ENCODE results near the gene SARDH.
A peak's percentile ranks its signal among the peaks of the same experiment; 100 is the strongest.

SARDH gene

DNA sequence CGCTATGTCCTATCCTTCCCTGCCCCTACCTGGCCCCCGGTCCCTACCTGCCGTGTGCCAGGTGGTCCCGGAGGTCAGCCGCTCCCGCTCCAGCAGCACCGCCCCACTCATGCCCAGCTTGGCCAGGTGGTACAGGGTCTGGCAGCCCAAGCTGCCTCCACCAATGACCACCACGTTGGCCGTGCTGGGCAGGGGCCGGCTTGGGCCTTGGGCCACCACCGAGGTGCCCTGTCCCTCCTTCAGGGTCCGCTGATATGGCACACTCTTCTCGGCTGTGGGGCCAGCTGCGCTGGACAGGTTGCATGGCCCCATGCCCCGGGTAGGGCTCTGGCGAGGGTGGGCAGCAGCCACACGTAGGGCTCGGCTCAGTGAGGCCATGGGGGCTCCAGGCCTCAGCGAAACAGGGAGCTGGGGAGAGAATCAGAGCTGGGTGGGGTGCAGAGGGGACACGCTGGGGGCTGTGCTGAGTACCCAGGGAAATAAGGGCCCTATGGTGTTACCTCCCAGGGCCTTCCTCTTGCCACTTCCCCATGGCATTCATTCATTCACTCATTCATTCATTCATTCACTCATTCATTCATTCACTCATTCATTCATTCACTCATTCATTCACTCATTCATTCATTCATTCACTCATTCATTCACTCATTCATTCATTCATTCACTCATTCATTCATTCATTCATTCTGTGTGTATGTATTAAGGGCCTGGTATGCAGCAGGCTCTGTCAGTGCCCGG lies 4.2 kb downstream of the SARDH start:
- DNase-seq (ENCODE audit: low read depth in 2 of 2), result no peak

DNA sequence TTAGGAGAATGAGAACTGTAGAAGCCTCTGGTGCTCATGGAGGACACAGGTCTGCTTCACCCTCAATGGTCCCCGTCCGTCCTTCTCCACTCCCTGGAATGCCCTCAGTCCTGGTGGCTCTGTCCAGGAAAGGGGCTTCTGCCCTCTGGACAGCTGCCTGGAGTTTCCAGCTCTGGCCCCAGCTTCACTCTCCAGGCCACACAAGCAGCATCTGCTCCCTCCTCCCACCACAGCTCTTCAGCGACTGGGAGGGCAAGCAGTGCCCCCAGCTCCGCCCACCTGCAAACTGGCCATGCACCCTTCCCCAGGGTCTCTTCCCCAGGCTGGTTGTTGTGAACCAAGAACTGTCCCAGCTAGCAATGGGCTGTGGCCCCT lies 4.7 kb downstream of the SARDH start:
- DNase-seq (ENCODE audit: low read depth in 2 of 2), result no peak

DNA sequence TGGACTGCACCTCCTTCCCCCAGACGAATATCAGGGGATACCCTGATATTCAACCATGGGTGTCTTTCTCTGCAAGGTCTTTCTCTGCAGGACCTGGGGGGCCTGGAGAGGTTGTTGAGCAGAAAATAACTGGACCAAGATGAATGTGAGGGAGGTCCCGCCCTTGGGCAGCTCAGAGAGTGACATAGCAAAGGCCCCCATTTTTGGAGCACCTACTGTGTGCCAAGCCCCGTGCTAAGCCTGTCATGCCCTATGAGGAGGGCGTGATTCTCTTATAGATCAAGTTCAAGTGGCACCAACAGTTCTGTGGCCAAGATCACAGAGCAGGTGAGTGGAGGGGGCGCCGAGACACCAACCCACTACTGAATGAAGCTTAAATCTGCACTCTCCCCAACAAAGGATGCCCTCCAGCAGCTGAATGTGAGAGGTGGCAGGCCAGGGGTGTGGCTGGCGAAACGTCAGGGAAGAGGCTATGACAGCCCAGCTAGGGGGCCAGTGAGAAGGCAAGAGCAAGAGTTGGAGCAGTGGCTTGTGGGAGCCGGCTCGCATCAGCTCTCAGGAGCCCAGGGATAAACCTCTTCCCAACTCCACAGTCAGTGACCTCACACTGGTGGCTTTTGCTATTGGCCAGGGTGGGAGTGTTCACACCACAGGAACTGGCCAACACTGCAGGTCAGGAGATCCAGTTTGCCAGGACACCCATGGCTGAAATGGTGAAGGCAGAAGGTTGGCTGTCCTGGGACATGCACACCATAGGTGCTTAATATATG lies 5.3 kb downstream of the SARDH start:
- no peak for DNase-seq (ENCODE audit: low read depth in 2 of 2)

DNA sequence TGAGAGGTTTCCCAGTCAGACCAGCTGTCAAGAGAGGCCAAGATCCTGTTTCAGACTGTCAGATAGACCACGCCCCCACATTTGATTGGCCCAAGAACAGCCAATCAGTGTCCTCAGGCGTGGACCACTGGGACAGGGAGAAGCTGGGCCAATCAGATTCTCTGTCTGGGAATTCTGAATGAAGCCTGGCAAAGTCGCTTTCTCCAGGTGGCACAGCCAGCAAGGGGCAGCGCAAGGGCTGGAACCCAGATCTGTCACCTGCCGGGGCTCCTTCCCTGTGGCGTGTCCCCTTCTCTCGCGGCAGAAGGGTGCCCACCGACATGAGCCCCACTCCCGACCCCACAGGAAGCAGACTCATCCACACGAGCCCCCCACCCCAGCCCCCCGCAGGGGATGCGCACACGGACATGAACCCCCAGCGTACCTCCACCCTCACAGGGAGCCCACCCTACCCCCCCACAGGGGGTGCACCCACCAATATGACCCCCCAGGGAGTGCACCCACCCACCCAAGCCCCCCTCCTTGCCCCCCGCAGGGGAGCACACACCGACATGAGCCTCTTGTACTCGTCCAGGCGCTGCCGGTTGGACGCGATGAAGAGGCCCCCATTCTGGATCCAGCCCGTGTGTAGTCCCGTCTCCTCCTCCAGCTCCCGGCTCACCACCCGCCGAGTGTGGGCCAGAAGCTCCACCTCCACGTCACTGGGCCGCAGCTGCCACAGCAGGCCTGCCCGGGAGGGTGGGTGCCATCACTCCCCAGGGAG lies 6.1 kb downstream of the SARDH start:
- no peak for DNase-seq (ENCODE audit: low read depth in 2 of 2)

DNA sequence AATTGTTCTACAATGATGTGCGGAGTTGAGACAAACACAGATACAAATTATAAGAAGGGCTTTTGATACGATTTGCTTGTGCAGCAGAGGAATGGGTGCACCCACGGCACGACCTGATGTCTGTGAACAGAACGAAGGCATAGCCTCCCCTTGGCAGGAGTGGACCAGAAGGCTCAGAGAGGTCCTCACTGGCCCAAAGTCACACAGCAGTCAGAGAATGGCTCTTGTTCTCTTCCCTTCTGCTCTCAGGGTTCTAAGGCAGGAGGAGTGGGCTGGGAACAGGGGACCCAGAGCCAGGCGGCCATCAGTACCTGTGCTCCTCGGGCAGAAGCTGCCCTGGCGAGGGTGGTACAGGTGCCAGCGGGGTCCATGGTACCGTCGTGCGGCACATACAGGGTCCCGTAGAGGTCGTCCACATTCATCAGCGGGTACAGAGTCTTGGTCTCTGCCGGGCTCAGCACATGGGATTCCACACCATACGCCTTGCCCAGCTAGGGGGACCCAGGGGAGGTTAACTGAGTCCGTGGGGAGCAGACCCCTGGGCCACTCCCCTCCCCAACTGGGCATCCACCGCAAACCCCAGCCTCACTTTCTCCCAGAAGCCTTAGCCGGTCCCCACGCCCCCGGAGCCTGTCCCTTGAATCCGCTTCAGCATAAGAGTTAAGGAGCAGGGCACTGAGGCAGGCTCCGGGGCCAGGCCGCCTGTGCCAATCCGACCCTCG lies 7.0 kb downstream of the SARDH start:
- no peak for DNase-seq (ENCODE audit: low read depth in 2 of 2)

DNA sequence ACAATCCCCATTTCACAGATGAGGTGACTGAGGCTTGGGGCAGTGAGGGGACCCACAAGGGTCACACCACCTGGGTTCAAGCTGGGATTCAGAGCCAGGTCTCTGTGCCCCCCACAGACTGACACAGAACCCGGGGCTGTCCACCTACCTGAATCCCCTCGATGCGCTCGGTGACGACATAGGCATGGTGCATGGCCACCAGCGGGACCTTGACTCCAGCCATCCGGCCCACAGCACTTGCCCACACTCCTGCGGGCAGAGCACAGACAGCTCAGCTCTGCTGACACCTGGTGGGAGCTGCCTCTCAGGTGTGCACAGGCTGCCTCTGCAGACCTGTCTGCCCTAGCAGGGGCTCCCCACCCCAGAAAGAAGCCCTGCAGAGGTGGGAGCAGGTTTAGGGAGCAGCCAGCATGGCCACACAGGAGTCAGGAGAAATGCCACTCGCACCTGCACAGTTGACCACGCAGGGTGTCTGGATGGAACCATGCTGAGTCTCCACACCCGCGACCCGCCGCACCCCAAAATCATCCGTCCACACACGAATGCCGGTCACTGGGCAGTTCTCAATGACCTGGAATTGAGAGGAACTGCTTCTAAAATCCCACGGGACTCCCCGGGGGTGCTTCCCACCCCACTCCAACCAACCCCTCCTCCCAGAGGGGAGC lies 8.4 kb downstream of the SARDH start:
- no peak for DNase-seq (ENCODE audit: low read depth in 2 of 2)

DNA sequence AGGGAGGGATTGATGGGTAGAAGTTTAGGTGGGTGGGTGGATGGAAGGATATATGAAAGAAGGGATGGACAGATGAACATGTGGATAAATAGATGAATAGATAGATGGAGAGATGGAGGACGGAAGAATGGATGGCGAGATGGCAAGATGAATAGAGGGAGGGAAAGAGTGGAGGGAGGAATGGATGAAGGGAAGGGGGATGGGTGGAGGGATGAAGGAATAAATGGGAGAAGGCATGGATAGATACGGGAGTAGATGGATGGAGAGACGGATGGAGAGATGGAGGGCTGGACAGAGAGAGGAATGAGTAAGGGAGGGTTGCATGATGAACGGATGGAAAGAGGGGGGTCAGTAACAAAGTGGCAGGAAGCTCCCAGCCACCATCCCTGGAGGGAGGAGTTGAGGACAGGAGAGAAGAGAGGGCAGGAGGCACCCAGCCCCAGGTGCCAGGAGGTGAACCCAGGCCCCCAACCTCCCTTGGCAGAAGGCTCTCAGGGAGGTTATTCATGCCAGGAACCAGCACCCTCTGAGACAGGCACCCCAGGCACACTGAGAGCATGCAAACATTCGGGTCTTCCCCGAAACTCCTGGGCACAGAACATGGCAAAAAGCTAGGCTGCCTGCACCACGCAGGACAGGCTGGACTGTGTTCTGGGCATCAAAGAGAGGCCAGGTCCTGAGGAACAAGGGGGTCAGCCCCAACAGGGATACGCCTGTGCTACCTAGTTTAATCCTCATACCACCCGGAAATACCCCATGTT lies 9.1 kb downstream of the SARDH start:
- DNase-seq (ENCODE audit: low read depth in 2 of 2), result no peak

DNA sequence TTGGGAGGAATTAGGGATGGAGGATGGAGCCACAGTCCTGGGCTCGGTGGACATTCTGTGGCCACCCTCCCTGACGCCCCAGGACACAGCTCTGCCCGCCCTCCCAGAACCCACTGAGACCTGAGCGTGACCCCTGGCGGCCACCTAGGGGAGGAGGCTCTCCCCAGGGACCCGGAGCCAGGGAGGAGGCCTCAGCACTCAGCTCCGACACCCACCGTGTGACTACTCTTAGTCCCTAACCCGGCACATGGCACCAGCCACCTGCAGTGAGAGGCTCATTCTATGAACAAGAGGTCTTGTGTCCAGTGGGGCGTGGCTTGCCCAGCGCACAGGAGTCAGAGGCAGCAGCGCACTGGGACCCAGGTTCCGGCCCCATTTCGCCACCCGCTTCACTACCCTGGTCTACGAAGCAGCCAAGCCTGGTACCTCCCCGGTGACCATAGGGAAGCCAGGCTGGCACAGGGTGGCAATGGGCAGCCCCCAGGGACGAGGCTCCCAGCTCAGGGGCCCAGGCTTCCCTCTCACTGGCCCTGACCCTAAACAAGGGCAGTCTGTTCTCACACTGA lies 10.2 kb downstream of the SARDH start:
- no peak for DNase-seq (ENCODE audit: low read depth in 2 of 2)

DNA sequence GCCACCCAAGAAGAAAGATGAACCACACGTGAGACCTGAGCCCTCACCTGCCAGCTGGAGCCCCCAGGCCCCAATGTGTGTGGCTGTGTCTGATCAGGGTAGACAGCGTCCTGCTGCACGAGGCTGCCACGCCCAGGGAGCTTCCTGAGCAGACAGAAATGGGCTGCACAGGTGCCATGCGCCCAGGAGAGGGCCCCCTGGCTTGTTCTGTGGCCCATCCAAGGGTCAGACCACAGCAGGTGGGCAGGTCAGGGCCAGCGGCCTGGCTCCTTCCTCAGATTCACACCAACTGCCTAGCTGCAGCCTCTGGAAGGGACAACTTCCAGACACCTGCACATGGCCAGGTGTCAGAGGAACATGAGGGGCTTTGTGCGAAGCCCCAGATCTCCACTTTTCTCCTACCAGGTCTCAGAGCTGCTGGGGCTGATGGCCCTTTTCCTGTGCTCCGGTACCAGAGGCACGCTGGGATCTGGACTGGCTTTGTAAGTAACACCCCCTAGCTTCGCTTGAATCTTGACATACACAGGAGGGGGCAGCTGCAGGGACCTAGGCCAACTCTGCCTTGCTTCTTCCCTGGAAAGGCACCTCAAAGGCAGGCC lies 10.8 kb downstream of the SARDH start:
- no peak for DNase-seq (ENCODE audit: low read depth in 2 of 2)

DNA sequence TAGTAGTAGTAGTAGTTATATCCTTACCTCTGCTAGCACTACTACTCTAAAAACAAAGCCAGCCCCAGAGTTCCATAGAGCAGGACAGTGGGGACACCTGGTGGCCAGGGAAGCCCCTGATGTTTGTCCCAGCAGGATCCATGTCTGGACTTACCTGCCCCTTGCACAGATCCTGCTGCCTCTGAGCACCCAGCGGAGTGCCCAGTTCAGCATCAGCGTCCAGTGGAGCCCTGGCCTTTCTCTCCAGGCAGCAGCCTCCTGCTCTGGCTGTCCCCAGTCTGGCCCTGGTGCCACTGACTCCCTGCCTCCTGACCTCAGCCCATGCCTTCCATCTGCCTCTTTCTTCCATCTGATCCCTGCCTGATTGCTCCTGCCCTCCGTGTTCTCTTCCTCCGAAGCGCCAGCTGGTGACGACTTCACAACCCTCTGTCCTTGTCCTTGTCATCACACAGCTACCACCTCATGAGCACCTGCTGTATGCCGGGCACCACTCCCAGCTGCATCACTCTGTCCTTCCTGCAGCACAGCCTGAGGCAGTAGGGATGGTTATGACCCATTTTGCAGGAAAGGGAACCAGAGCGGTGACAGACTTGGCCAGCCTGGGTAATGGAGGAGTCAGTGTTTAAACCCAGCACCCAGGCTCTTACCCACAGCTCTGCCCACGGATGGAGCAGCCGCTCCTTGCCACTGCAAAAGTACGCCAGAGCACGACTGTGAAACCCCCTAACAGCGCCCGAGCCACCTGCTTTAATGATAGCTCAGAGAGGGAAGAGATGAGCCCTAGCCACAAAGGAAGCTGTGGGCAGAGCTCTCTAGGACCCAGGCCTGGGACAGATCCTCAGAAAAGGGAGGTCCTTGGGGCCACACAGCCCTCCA lies 11.5 kb downstream of the SARDH start:
- peak in 1 of 2 donors; percentile 41 for DNase-seq (ENCODE audit: low read depth in 2 of 2)

DNA sequence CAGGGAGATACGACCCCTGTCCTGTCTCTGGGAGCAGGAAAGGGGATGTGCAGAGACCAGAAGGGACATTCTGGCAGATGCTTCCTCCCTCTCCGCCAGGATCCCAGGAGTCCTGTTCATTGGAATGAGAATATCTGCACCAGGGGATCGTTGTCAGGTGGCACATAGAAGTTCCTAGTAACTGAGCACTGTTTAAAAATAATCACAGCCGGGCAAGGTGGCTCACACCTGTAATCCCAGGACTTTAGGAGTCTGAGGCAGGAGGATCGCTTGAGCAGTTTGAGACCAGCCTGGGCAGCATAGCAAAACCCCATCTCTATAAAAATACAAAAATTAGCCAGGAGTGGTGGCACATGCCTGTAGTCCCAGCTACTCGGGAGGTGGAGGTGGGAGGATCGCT lies 12.3 kb downstream of the SARDH start:
- DNase-seq (ENCODE audit: low read depth in 2 of 2), result no peak

DNA sequence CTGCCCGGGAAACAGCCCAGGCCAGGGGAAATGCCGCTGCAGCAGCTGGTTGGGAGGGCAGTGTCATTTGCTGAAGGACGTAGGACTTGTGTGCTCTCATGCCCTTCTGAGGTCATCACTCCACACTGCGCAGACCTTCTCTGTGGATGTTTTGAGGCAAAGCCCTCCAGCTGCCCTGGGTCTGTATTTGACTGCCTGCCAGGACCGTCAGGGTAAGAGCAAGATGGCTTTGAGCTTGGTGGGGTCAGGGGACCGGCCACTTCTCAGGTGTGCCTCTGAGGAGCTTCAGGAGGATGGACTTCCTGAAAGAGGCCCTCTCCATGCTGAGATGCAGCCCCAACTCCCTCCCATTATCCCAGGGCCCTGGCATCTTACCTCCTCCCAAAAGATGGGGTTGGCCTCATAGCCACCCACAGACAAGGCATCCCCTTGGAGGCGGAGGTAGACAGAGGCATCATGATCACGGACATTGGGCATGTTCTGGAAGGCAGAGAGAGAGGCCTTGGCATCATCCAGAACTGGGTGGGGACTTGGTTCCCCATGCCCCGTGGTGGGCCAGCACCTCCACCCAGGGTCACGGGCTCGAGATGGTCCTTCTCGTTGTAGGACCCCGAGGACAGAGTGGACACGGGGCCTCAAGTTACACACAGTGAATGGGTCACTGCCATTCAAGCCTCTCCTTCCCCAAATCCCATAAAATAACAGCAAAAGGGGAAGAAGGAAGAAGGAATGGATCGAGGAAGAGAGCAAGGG lies 19.4 kb downstream of the SARDH start:
- no peak for DNase-seq (ENCODE audit: low read depth in 2 of 2)

DNA sequence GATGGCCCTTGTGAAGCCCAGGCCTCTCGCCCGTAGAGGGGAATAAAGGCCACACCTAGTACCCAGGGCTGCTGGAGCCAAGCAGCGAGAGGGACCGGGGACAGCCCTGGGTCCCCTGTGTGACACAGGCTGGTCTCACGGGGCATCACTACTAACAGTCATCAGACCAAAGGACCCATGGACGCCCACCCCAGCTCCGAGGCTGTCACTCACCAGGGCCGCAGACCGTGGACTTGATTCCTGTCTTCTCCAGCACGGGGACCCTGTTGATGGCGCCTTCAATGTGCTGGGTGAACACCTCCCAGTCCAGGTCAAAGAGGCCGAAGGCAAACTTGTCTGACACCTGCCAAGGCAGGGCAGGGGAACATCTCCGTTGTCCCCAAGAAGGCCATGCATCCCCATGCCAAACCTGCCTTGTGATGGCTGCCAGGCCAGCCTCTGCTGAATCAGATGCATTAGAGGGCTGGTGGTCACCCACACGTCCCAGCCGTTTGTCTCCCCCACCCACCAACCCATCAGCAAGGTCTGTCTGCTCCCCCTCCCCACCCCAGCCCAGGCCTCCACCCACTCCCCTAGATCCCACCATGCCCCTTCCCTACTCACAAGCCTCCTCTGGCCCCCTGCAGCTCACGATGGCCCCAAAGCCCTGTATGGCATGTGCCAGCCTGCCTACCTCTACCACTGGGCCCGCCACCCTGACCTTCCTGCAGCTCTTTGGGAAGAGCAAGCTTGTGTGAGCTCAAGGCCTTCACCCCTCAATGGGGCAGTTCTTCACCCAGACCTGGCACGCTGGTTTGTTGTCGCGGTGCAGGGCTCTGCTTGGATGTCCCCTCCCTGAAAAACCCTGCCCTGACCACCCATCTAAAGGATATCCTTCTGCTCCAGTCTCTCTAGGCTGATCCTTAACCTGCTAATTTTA lies 20.8 kb downstream of the SARDH start:
- DNase-seq (ENCODE audit: low read depth in 2 of 2), result no peak

DNA sequence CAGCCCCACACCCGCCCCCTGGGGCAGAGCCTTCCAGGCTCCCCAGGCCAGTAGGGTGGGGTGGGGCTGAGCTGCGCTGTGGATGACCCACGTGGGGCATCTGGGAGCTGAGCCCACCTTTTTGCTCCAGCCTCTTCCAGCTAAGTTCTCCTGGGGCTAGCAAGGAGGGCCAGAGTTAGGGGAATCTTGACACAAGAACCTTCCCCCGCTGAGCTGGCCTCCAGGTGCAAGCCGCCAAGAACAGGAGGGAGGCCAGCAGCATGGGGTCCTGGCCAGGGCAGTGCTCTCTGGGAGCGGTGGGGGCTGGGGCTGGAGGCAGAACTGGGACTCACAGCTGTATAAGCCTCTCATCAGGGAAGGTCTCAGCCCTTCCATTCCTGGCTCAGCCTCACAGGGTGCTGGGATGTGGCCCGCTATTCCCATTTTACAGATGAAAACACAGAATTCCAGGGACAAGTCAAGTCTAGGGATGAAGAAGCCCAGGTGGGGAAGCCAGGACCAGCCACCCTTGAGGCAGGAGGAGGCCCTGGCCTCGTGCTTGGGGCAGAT lies 21.5 kb downstream of the SARDH start:
- no peak for DNase-seq (ENCODE audit: low read depth in 2 of 2)

DNA sequence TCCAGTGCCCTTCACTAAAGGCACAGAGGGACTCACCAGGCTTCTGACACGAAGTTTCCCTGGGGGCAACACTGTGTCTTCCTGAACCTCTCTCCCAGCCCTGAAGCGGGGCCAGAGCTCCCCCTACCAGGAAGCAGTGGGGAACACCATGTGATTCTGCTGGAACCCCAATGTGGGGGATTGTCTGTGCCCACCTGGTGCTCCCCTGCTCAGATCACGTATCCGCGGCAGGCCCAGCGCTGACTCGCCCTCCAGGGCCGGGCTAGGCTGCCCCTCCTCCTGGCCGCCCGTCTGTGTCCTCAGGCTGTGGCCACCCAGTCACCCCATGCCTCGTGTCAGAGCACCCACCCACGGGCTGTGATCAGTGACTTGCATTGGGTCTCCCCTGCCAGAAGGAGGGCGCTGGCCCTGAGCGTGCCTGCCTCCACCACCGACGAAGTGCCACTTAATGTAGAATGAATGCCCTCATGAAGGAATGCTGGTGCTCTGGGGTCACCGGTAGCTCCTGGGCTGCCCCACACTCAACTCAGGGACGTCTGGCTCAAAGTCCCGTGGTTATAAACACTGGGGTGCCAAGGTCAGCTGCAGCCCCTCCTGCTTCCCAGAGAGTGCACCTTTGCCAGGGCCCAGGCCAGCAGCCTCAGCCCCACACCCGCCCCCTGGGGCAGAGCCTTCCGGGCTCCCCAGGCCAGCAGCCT lies 22.1 kb downstream of the SARDH start:
- no peak for DNase-seq (ENCODE audit: low read depth in 2 of 2)

DNA sequence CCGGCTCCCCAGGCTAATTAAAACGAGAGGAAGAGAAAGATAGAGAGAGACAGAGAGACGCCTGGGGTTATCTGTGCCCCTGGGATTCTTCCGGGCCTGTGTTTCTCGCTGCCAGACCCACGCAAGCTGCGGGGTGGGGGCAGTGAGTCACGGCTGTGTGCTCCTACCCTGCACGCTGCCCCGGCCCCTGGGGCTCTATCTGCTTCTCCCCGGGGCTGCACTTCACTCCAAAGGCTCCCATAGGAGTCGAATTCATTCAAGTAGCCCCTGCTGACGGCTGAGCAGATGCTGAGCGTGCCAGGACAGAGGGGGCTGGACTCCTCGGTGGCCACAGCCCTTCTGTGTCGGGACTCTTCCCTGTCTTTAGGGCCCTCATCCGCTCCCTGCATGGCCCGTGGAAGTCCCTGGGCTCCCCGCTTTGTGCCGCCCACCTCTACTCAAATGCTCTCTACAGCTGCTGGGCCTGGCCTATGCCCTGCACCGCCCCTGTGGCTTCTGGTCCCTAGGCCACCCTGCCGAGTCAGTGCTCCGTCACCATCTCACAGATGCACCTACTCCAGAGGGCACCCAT lies 22.8 kb downstream of the SARDH start:
- DNase-seq (ENCODE audit: low read depth in 2 of 2), result no peak
